ENCODE data around the gene SLC26A2. TPM values are rescaled to one million over a fixed set of nuclear protein-coding genes. Genes with fewer than 3 reads are reported as not detected.
"Not testable (repeated sequence)": the region's sequence is repeated elsewhere in the genome, so short reads cannot be mapped to it uniquely, and the experiment has no call there.

The SLC26A2 gene
- total RNA-seq, 4 donors from 2014 or later: 7.9 to 14.5 (median 8.6) TPM

DNA sequence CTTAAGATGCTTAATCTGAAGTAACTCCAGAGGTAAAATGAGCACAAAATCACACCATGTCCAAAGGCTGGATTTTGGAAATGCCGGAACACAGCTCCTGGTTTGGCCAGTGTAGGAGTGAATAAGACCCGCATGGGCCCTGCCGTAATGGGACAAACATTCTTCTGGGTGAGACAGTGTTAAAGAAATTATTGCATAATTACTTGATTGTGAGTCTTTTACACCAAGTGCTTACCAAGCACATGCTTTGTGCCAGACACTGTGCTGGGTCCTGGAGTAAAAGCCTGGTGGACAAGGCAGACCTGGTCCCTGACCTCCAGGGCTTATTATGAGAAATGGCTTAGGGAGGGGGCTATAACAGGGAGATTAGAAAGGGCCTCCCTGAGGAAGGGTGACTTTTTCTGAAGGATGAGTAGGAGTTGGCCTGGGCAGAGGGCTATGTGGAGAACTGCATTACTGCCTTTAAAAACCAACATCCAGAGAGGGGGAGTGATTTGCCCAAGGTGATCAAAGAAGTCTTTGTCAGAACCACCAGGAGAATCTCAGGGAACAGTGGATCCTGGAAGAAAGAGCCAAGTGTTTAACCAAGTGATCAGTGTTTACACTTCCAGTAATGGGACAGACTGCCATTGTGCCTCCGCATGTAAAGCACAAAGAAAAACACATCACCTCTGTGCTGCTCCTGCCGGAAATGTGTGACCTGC is 19.5 kb upstream of the SLC26A2 start:
- H3K4me3 ChIP-seq: no peak overlapping the region
- no peaks in the 10 kb centered on the region for H3K27me3 ChIP-seq
- no peak for ATAC-seq
- no peaks in the 10 kb centered on the region for H3K36me3 ChIP-seq
- WGBS, 2 donors (ENCODE audit: low coverage in 1 of 2): 84 to 93% methylated on average over 5 of the region's 5 CpGs
- no peaks in the 10 kb centered on the region for H3K9me3 ChIP-seq
- no peak overlapping the region for H3K27ac ChIP-seq
- TF ChIP-seq POLR2A (IDR thresholded peaks at IDR 0.05) (no peak), POLR2AphosphoS5 (IDR thresholded peaks at IDR 0.05) (no peak), EP300 (IDR thresholded peaks at IDR 0.05) (no peak)
- TF ChIP-seq, protein P1, sequence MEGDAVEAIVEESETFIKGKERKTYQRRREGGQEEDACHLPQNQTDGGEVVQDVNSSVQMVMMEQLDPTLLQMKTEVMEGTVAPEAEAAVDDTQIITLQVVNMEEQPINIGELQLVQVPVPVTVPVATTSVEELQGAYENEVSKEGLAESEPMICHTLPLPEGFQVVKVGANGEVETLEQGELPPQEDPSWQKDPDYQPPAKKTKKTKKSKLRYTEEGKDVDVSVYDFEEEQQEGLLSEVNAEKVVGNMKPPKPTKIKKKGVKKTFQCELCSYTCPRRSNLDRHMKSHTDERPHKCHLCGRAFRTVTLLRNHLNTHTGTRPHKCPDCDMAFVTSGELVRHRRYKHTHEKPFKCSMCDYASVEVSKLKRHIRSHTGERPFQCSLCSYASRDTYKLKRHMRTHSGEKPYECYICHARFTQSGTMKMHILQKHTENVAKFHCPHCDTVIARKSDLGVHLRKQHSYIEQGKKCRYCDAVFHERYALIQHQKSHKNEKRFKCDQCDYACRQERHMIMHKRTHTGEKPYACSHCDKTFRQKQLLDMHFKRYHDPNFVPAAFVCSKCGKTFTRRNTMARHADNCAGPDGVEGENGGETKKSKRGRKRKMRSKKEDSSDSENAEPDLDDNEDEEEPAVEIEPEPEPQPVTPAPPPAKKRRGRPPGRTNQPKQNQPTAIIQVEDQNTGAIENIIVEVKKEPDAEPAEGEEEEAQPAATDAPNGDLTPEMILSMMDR (IDR thresholded peaks at IDR 0.05): no peak
- no peaks in the 10 kb centered on the region for H3K4me1 ChIP-seq

DNA sequence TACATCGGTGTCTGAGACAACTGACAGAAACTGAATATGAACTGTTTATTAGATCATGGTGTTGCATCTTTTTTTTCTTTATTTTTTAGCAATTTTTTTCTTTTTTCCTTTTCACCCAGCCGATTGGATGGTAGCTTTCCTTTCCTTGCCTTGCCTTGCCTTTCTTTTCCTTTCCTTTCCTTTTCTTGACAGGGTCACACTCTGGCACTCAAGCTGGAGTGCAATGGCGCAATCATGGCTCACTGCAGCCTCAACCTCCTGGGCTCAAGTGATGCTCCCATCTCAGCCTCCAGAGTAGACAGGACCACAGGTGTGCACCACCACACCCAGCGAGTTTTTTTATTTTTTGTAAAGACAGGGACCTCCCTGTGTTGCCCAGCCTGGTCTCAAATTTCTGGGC is 18.8 kb upstream of the SLC26A2 start:
- Histone ChIP-seq H3K27ac (no peak overlapping the region), H3K9me3 (no peaks in the 10 kb centered on the region), H3K4me1 (no peaks in the 10 kb centered on the region), H3K36me3 (no peaks in the 10 kb centered on the region), H3K27me3 (no peaks in the 10 kb centered on the region), H3K4me3 (no peak overlapping the region)
- ATAC-seq: no peak
- WGBS, 2 donors (ENCODE audit: low coverage in 1 of 2): 83 to 87% methylated on average over 3 to 4 of the region's 4 CpGs
- no peak for TF ChIP-seq POLR2AphosphoS5 (IDR thresholded peaks at IDR 0.05)
- TF ChIP-seq, protein P1 (IDR thresholded peaks at IDR 0.05): no peak
- no peak for TF ChIP-seq EP300 (IDR thresholded peaks at IDR 0.05)
- no peak for TF ChIP-seq POLR2A (IDR thresholded peaks at IDR 0.05)

DNA sequence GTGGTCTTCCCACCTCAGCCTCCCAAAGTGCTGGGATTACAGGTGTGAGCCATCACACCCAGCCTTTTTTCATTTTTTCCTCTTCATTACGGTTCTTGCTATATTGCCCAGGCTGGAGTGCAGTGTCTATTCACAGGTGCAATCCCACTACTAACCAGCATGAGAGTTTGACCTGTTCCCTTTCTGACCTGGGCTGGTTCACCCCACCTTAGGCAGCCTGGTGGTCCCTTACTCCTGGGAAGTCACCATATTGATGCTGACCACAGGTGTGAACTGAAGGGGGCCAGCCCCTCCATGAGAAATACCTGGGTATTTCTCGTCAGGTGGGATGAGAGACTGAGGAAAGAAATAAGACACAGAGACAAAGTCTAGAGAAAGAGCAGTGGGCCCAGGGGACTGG is 18.4 kb upstream of the SLC26A2 start:
- Histone ChIP-seq H3K9me3 (no peaks in the 10 kb centered on the region), H3K27me3 (no peaks in the 10 kb centered on the region), H3K36me3 (no peaks in the 10 kb centered on the region), H3K27ac (no peak overlapping the region), H3K4me3 (no peak overlapping the region), H3K4me1 (no peaks in the 10 kb centered on the region)
- ATAC-seq: no peak
- TF ChIP-seq EP300 (IDR thresholded peaks at IDR 0.05): no peak
- no peak for TF ChIP-seq POLR2A (IDR thresholded peaks at IDR 0.05)
- TF ChIP-seq, protein P1 (IDR thresholded peaks at IDR 0.05): no peak
- TF ChIP-seq POLR2AphosphoS5 (IDR thresholded peaks at IDR 0.05): no peak
- WGBS, 2 donors (ENCODE audit: low coverage in 1 of 2): 80 to 100% methylated on average over 1 to 2 of the region's 2 CpGs

DNA sequence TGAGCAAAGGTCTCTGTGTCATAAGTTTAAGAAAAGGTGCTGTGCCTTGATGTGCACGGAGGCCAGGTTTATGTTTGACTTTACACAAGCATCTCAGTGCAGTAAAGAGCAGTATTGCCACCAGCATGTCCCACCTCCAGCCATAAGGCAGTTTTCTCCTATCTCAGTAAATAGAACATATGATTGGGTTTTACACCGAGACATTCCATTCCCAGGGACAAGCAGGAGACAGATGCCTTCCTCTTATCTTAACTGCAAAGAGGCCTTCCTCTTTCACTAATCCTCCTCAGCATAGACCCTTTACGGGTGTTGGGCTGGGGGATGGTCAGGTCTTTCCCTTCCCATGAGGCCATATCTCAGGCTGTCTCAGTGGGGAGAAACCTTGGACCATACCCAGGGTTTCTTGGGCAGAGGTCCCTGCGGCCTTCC is 17.8 kb upstream of the SLC26A2 start:
- not testable (repeated sequence) for H3K9me3 ChIP-seq, H3K36me3 ChIP-seq, H3K27ac ChIP-seq, ATAC-seq, H3K4me1 ChIP-seq, H3K4me3 ChIP-seq, H3K27me3 ChIP-seq
- WGBS, 2 donors (ENCODE audit: low coverage in 1 of 2): 50 to 54% methylated on average over 2 to 3 of the region's 4 CpGs

DNA sequence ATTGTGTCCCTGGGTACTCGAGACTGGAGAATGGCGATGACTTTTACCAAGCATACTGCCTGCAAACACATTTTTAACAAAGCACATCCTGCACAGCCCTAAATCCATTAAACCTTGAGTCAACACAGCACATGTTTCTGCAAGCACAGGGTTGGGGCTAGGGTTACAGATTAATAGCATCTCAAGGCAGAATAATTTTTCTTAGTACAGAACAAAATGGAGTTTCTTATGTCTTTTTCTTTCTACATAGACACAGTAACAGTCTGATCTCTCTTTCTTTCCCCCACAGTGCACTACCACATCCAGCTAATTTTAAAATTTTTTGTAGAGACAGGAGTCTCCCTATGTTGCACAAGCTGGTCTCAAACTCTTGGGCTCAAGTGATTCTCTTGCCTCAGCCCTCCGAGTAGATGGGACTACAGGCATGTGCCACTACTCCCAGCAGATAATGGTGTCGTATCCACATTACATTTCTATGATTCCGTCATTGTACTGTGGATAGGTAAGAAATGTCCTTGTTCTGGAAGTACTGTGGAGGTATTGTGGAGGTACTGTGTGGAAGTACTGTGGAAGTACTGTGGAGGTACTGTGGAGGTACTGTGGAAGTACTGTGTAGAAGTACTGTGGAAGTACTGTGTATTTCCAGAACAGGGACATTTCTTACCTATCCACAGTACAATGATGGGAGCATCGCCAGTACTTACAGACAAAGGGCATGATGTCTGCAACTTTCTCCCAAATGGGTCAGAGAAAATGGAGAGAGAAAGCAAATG is 17.2 kb upstream of the SLC26A2 start:
- not testable (repeated sequence) for H3K27ac ChIP-seq, ATAC-seq, H3K4me1 ChIP-seq, H3K9me3 ChIP-seq, H3K4me3 ChIP-seq, H3K27me3 ChIP-seq, H3K36me3 ChIP-seq
- 81 to 100% methylated on average over 3 of the region's 6 CpGs for WGBS, 2 donors (ENCODE audit: low coverage in 1 of 2)

DNA sequence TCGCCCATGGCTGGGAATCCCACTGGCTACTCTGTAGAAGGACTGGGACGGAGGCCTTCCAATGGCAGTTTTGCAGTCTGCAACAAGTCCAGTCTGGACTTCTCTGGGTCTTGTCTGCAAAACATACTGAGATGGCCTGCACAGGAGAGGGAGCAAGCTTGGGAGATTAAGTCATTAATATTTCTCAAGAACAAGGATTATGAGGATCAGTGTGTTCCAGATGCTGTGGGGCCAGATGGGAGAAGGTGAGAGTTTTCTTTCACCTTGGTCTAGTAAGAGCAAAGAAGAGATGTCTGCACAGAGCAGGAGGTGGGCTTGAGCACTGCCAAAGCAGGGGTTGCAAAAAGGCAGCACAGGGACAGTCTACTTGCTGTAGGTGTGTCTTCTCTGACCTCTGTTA is 15.9 kb upstream of the SLC26A2 start, which contains the start of gene PDE6A:
PDE6A (minus strand) TSS at position 128 of the 400 bp plus-strand sequence; CDS start at position 8, 120 bp downstream.
- no CpG with 5 or more reads among the region's 2 CpGs for WGBS, 2 donors (ENCODE audit: low coverage in 1 of 2)

More for the DNA sequence above, 15.9 kb upstream of the SLC26A2 start, which contains the start of gene PDE6A:
- TF ChIP-seq POLR2A (IDR thresholded peaks at IDR 0.05) (no peak), EP300 (IDR thresholded peaks at IDR 0.05) (no peak), POLR2AphosphoS5 (IDR thresholded peaks at IDR 0.05) (no peak)
- TF ChIP-seq, protein P1 (IDR thresholded peaks at IDR 0.05): no peak
- Histone ChIP-seq H3K9me3 (no peaks in the 10 kb centered on the region), H3K36me3 (no peaks in the 10 kb centered on the region), H3K27me3 (no peaks in the 10 kb centered on the region), H3K4me1 (no peaks in the 10 kb centered on the region), H3K4me3 (no peak within 1 kb of the TSS), H3K27ac (no peak within 1 kb of the TSS)
- ATAC-seq: no peak
